DOHH2 (cell line): ENCODE data around the gene SMARCB1.

Experiments used
- H3F3A ChIP-seq: fragments of 200-600 bp; sonication (generic), shearing (Covaris generic); 2 replicates; pipeline ENCODE4 v1.6.0; 2016; ENCODE audit warnings: antibody characterized with exemption, mild to moderate bottlenecking; ENCODE audit not compliant: control insufficient read depth, insufficient read depth
- H3K27ac ChIP-seq: fragments of 200-600 bp; sonication (generic); 2 replicates; pipeline ENCODE4 v1.5.1; 2014; ENCODE audit warnings: low read depth, mild to moderate bottlenecking, low read length, moderate library complexity
- H3K27me3 ChIP-seq: fragments of 200-600 bp; sonication (generic); 2 replicates; pipeline ENCODE4 v1.6.1; 2014; ENCODE audit warnings: mild to moderate bottlenecking, low read length, mixed read lengths; ENCODE audit not compliant: control insufficient read depth
- H3K36me3 ChIP-seq: fragments of 200-600 bp; sonication (generic); 2 replicates; pipeline ENCODE4 v1.6.1; 2014; ENCODE audit warnings: mild to moderate bottlenecking, low read length, moderate library complexity, mixed read lengths; ENCODE audit not compliant: control insufficient read depth
- H3K4me1 ChIP-seq: fragments of 200-600 bp; sonication (generic); 2 replicates; pipeline ENCODE4 v1.6.1; 2014; ENCODE audit warnings: mild to moderate bottlenecking, low read length, mixed read lengths; ENCODE audit not compliant: control insufficient read depth
- H3K4me2 ChIP-seq: fragments of 200-600 bp; sonication (generic); 2 replicates; pipeline ENCODE4 v1.6.0; 2014; ENCODE audit warnings: mild to moderate bottlenecking, low read length, moderate library complexity
- H3K4me3 ChIP-seq: fragments of 200-600 bp; sonication (generic); 2 replicates; pipeline ENCODE4 v1.5.1; 2014; ENCODE audit warnings: mild to moderate bottlenecking, low read length, mixed read lengths
- H3K79me2 ChIP-seq: fragments of 200-600 bp; sonication (generic); 2 replicates; pipeline ENCODE4 v1.6.1; 2014; ENCODE audit warnings: mild to moderate bottlenecking, low read length, mixed read lengths; ENCODE audit not compliant: control insufficient read depth
- H3K9me2 ChIP-seq: fragments of 200-600 bp; sonication (generic); replicated peaks from 2 replicates; pipeline ENCODE4 v1.6.1; 2014; ENCODE audit warnings: mild to moderate bottlenecking, low read length, mixed read lengths; ENCODE audit not compliant: control insufficient read depth
- H3K9me3 ChIP-seq: fragments of 200-600 bp; sonication (generic); 2 replicates; pipeline ENCODE4 v1.6.1; 2014; ENCODE audit warnings: antibody characterized with exemption, low read length, mixed read lengths; ENCODE audit not compliant: control insufficient read depth, insufficient read depth
- H4K20me1 ChIP-seq: fragments of 200-600 bp; sonication (generic); 2 replicates; pipeline ENCODE4 v1.6.0; 2014; ENCODE audit warnings: low read depth, mild to moderate bottlenecking, antibody characterized with exemption, low read length, moderate library complexity; ENCODE audit not compliant: control insufficient read depth, insufficient read depth
- CTCF ChIP-seq: fragments of 200-600 bp; sonication (generic); IDR thresholded peaks from one replicate; pipeline ENCODE4 v1.5.1; 2014; ENCODE audit warnings: antibody characterized with exemption, mild to moderate bottlenecking, low read depth, low read length; ENCODE audit not compliant: poor library complexity, severe bottlenecking
- EZH2phosphoT487 ChIP-seq: fragments of 200-600 bp; sonication (generic); IDR thresholded peaks from 2 replicates; pipeline ENCODE4 v1.6.1; 2017; ENCODE audit warnings: borderline replicate concordance, mild to moderate bottlenecking, antibody characterized with exemption, low read length, moderate library complexity, mixed read lengths

The SMARCB1 gene

GRCh38 chr22:23877566-23877965, 90.8 kb downstream of the SMARCB1 start:
- Histone ChIP-seq H3K9me3 (no peaks in the 10 kb centered on the region), H3K4me1 (peaks cover 14% of the 10 kb centered on the region), H3K4me3 (no peak overlapping the region), H3K9me2 (no peaks in the 10 kb centered on the region), H3K27ac (no peak overlapping the region), H3K4me2 (no peak overlapping the region), H4K20me1 (no peaks in the 10 kb centered on the region), H3K36me3 (no peaks in the 10 kb centered on the region), H3F3A (no peaks in the 10 kb centered on the region), H3K79me2 (no peaks in the 10 kb centered on the region), H3K27me3 (no peaks in the 10 kb centered on the region)
- TF ChIP-seq CTCF = no peak
- no peak for TF ChIP-seq EZH2phosphoT487

GRCh38 chr22:23878219-23878618, 91.5 kb downstream of the SMARCB1 start:
- peaks cover 14% of the 10 kb centered on the region for H3K4me1 ChIP-seq
- no peak overlapping the region for H3K27ac ChIP-seq
- H4K20me1 ChIP-seq = no peaks in the 10 kb centered on the region
- no peaks in the 10 kb centered on the region for H3F3A ChIP-seq
- H3K9me2 ChIP-seq = no peaks in the 10 kb centered on the region
- H3K27me3 ChIP-seq = no peaks in the 10 kb centered on the region
- TF ChIP-seq CTCF (no peak), EZH2phosphoT487 (no peak)
- no peak overlapping the region for H3K4me2 ChIP-seq
- H3K4me3 ChIP-seq = no peak overlapping the region
- H3K79me2 ChIP-seq = no peaks in the 10 kb centered on the region
- H3K9me3 ChIP-seq = no peaks in the 10 kb centered on the region
- no peaks in the 10 kb centered on the region for H3K36me3 ChIP-seq

GRCh38 chr22:23882370-23882769, 95.6 kb downstream of the SMARCB1 start:
- no peaks in the 10 kb centered on the region for H3K9me3 ChIP-seq
- no peaks in the 10 kb centered on the region for H3F3A ChIP-seq
- H3K27me3 ChIP-seq = no peaks in the 10 kb centered on the region
- H3K9me2 ChIP-seq = no peaks in the 10 kb centered on the region
- H3K4me2 ChIP-seq = no peak overlapping the region
- TF ChIP-seq EZH2phosphoT487 (no peak), CTCF (no peak)
- H4K20me1 ChIP-seq = no peaks in the 10 kb centered on the region
- H3K4me3 ChIP-seq = no peak overlapping the region
- H3K27ac ChIP-seq = no peak overlapping the region
- H3K79me2 ChIP-seq = no peaks in the 10 kb centered on the region
- no peaks in the 10 kb centered on the region for H3K36me3 ChIP-seq
- H3K4me1 ChIP-seq = no peaks in the 10 kb centered on the region

- Histone ChIP-seq H3K4me1 (no peaks in the 10 kb centered on the region), H3K4me2 (no peak overlapping the region), H3F3A (no peaks in the 10 kb centered on the region), H3K79me2 (no peaks in the 10 kb centered on the region), H3K4me3 (no peak overlapping the region), H3K9me3 (no peaks in the 10 kb centered on the region), H4K20me1 (no peaks in the 10 kb centered on the region), H3K36me3 (no peaks in the 10 kb centered on the region), H3K9me2 (no peaks in the 10 kb centered on the region), H3K27ac (no peak overlapping the region), H3K27me3 (no peaks in the 10 kb centered on the region)
- no peak for TF ChIP-seq CTCF
- TF ChIP-seq EZH2phosphoT487 = no peak
These were observed 96.9 kb downstream of the SMARCB1 start for GRCh38 chr22:23883658-23884057.
